Adrenal gland (tissue), 5 donors: ENCODE measurements around the gene JAZF1.

ENCODE experiments used
- CTCF ChIP-seq, 6 experiments: fragments of 450-650 bp in 4 of 6; fragments of 200-600 bp in 2 of 6; sonication (generic) in 1 of 6; IDR thresholded peaks; 1 replicate in 5 of 6; 2 replicates in 1 of 6; pipeline versions ENCODE4 v1.5.1 to v1.8.0; 2016 to 2021; ENCODE audit warnings: antibody characterized with exemption in 6 of 6, mild to moderate bottlenecking in 2 of 6, moderate library complexity in 1 of 6
- POLR2A ChIP-seq, 2 donors: fragments of 450-650 bp; IDR thresholded peaks; one replicate each; pipeline ENCODE4 v1.6.1; 2017; ENCODE audit warnings: antibody characterized with exemption in 2 of 2, mild to moderate bottlenecking in 2 of 2, moderate library complexity in 1 of 2
- donor health status: DM: no; HTN: no; CAD: no.

GRCh38 chr7:28178599-28178998, 2.0 kb downstream of the JAZF1 start:
- no peak for TF ChIP-seq CTCF (IDR thresholded peaks at IDR 0.05)
- no peak for TF ChIP-seq POLR2A (IDR thresholded peaks at IDR 0.05)
